Skeletal muscle tissue (tissue), 4 donors: ENCODE data around the gene ZNF385A. TPM values are rescaled to one million over a fixed set of nuclear protein-coding genes. Genes with fewer than 3 reads are reported as not detected.

Source experiments
- H3K27ac ChIP-seq: one replicate; pipeline ENCODE4 v1.7.0; 2013; ENCODE audit warnings: mild to moderate bottlenecking, low read depth, low read length, inconsistent platforms
- H3K27me3 ChIP-seq, 3 donors: one replicate each; pipeline ENCODE4 v1.7.0; 2013; ENCODE audit warnings: low read length in 3 of 3; ENCODE audit not compliant: control insufficient read depth in 3 of 3, insufficient read depth in 3 of 3
- H3K36me3 ChIP-seq, 3 donors: one replicate each; pipeline ENCODE4 v1.7.0; 2013; ENCODE audit warnings: low read length in 3 of 3; ENCODE audit not compliant: control insufficient read depth in 3 of 3, insufficient read depth in 3 of 3
- H3K4me1 ChIP-seq, 3 donors: one replicate each; pipeline ENCODE4 v1.7.0; 2013; ENCODE audit warnings: low read length in 3 of 3, mild to moderate bottlenecking in 3 of 3; ENCODE audit not compliant: control insufficient read depth in 3 of 3, insufficient read depth in 3 of 3
- H3K4me3 ChIP-seq, 3 donors: one replicate each; pipeline ENCODE4 v1.7.0; 2013; ENCODE audit warnings: low read length in 3 of 3
- H3K9ac ChIP-seq, 3 donors: one replicate each; pipeline ENCODE4 v1.7.0; 2013; ENCODE audit warnings: low read length in 3 of 3, mild to moderate bottlenecking in 3 of 3, moderate library complexity in 2 of 3, low read depth in 1 of 3
- H3K9me3 ChIP-seq, 3 donors: one replicate each; pipeline ENCODE4 v1.7.0; 2013; ENCODE audit warnings: low read length in 3 of 3; ENCODE audit not compliant: control insufficient read depth in 3 of 3
- total RNA-seq: library from RNA; depleted of rRNA; stranded (reverse); fragments of >200 nt; gene quantifications from one replicate; pipeline ENCODE4 v1.2.3, GENCODE V29; 2014
- donor health status: Osteomylitis.

The ZNF385A gene
- total RNA-seq, 1 donor from 2014 or later: 3.7 TPM

GRCh38 chr12:54424224-54424623, 39.7 kb upstream of the ZNF385A start:
- no peak overlapping the region for H3K27ac ChIP-seq
- no peaks in the 10 kb centered on the region for H3K27me3 ChIP-seq
- H3K36me3 ChIP-seq: no peaks in the 10 kb centered on the region
- H3K9me3 ChIP-seq: no peaks in the 10 kb centered on the region
- no peak overlapping the region for H3K4me3 ChIP-seq
- H3K4me1 ChIP-seq: peaks cover 49 to 58% (median 55%) of the 10 kb centered on the region in 3 donors
- H3K9ac ChIP-seq: no peak overlapping the region

GRCh38 chr12:54423816-54424150, 39.2 kb upstream of the ZNF385A start:
- no peak overlapping the region for H3K4me3 ChIP-seq
- no peak overlapping the region for H3K27ac ChIP-seq
- H3K27me3 ChIP-seq: no peaks in the 10 kb centered on the region
- H3K36me3 ChIP-seq: no peaks in the 10 kb centered on the region
- peaks cover 46 to 55% (median 54%) of the 10 kb centered on the region in 3 donors for H3K4me1 ChIP-seq
- no peaks in the 10 kb centered on the region for H3K9me3 ChIP-seq
- no peak overlapping the region for H3K9ac ChIP-seq

- Histone ChIP-seq H3K27me3 (no peaks in the 10 kb centered on the region), H3K9me3 (no peaks in the 10 kb centered on the region), H3K9ac (peak overlapping the region in 1 of 3 donors; percentile 16), H3K27ac (peak overlapping the region; percentile 54), H3K4me1 (peaks cover 37 to 44% (median 40%) of the 10 kb centered on the region in 3 donors), H3K36me3 (no peaks in the 10 kb centered on the region), H3K4me3 (no peak overlapping the region)
Observed at GRCh38 chr12:54421879-54422250, 37.3 kb upstream of the ZNF385A start.

GRCh38 chr12:54421175-54421878, 36.8 kb upstream of the ZNF385A start:
- peaks cover 37 to 44% (median 42%) of the 10 kb centered on the region in 3 donors for H3K4me1 ChIP-seq
- H3K36me3 ChIP-seq: no peaks in the 10 kb centered on the region
- no peak overlapping the region for H3K9ac ChIP-seq
- H3K27ac ChIP-seq: peak overlapping the region; percentile 88
- no peaks in the 10 kb centered on the region for H3K9me3 ChIP-seq
- no peaks in the 10 kb centered on the region for H3K27me3 ChIP-seq
- no peak overlapping the region for H3K4me3 ChIP-seq

GRCh38 chr12:54420766-54421144, 36.2 kb upstream of the ZNF385A start:
- peaks cover 41 to 46% (median 42%) of the 10 kb centered on the region in 3 donors for H3K4me1 ChIP-seq
- H3K4me3 ChIP-seq: no peak overlapping the region
- H3K9ac ChIP-seq: no peak overlapping the region
- no peaks in the 10 kb centered on the region for H3K27me3 ChIP-seq
- H3K27ac ChIP-seq: peak overlapping the region; percentile 88
- no peaks in the 10 kb centered on the region for H3K9me3 ChIP-seq
- no peaks in the 10 kb centered on the region for H3K36me3 ChIP-seq

- H3K27me3 ChIP-seq: no peaks in the 10 kb centered on the region
- H3K9me3 ChIP-seq: no peaks in the 10 kb centered on the region
- peak within 1 kb of the TSS; percentile 81 to 86 (median 85) for H3K4me3 ChIP-seq
- no peaks in the 10 kb centered on the region for H3K36me3 ChIP-seq
- peak within 1 kb of the TSS; percentile 88 for H3K27ac ChIP-seq
- peaks cover 39 to 44% (median 40%) of the 10 kb centered on the region in 3 donors for H3K4me1 ChIP-seq
- peak within 1 kb of the TSS; percentile 79 to 89 (median 80) for H3K9ac ChIP-seq
Observed at GRCh38 chr12:54419088-54419887, 34.8 kb upstream of the ZNF385A start, which contains the start of gene ITGA5. Gene ITGA5 (minus strand): TSS chr12:54419266. CDS start chr12:54419198, 68 bp downstream.

- H3K36me3 ChIP-seq: no peaks in the 10 kb centered on the region
- peaks cover 46 to 51% (median 47%) of the 10 kb centered on the region in 3 donors for H3K4me1 ChIP-seq
- peak overlapping the region; percentile 79 to 89 (median 80) for H3K9ac ChIP-seq
- peak overlapping the region; percentile 81 to 86 (median 85) for H3K4me3 ChIP-seq
- no peaks in the 10 kb centered on the region for H3K9me3 ChIP-seq
- peak overlapping the region; percentile 88 for H3K27ac ChIP-seq
- H3K27me3 ChIP-seq: no peaks in the 10 kb centered on the region
Observed at GRCh38 chr12:54418441-54419087, 34.0 kb upstream of the ZNF385A start.

- Histone ChIP-seq H3K27me3 (no peaks in the 10 kb centered on the region), H3K36me3 (no peaks in the 10 kb centered on the region), H3K27ac (peak overlapping the region; percentile 88), H3K9me3 (no peaks in the 10 kb centered on the region), H3K9ac (peak overlapping the region; percentile 79 to 89 (median 80)), H3K4me3 (peak overlapping the region; percentile 81 to 86 (median 85)), H3K4me1 (peaks cover 53 to 58% (median 54%) of the 10 kb centered on the region in 3 donors)
Observed at GRCh38 chr12:54417712-54418440, 33.3 kb upstream of the ZNF385A start.

- no peaks in the 10 kb centered on the region for H3K27me3 ChIP-seq
- no peaks in the 10 kb centered on the region for H3K9me3 ChIP-seq
- H3K9ac ChIP-seq: peak overlapping the region in 2 of 3 donors; percentile 80 to 89
- peak overlapping the region; percentile 88 for H3K27ac ChIP-seq
- peaks cover 62 to 65% (median 63%) of the 10 kb centered on the region in 3 donors for H3K4me1 ChIP-seq
- peak overlapping the region; percentile 81 to 86 (median 85) for H3K4me3 ChIP-seq
- H3K36me3 ChIP-seq: no peaks in the 10 kb centered on the region
Observed at GRCh38 chr12:54416687-54417603, 32.4 kb upstream of the ZNF385A start.
